Activated T-cell treated with anti-CD3 and anti-CD28 coated beads, Interleukin-2, amount 50 U/mL, for 72 hours (primary cell): ENCODE results near the gene KDM6B. TPM values are rescaled to one million over a fixed set of nuclear protein-coding genes. Genes with fewer than 3 reads are reported as not detected.
A peak's percentile ranks its signal among the peaks of the same experiment; 100 is the strongest.

ENCODE experiments used
- ATAC-seq, 2 donors: fragments of 150-1000 bp; cut with Tn5 transposase; replicated peaks in 1 of 2; 2 replicates each; pipeline ENCODE4 v1.10.0; 2021; ENCODE audit warnings: moderate library complexity in 2 of 2, mild to moderate bottlenecking in 1 of 2
- DNase-seq, 2 donors: peaks; one replicate each; pipeline ENCODE4 v3.0.0; 2021 to 2022; ENCODE audit warnings: mixed read lengths in 1 of 2
- H3K27ac Mint-ChIP-seq: one replicate; pipeline ENCODE4 v1.8.0; 2022; ENCODE audit warnings: mild to moderate bottlenecking, moderate library complexity, mixed read lengths
- H3K27me3 Mint-ChIP-seq: one replicate; pipeline ENCODE4 v1.8.0; 2022; ENCODE audit warnings: low read depth, mixed read lengths
- H3K36me3 Mint-ChIP-seq, 2 donors: one replicate each; pipeline ENCODE4 v1.8.0; 2022; ENCODE audit warnings: mixed read lengths in 2 of 2, mild to moderate bottlenecking in 1 of 2; ENCODE audit not compliant: insufficient read depth in 2 of 2
- H3K4me1 Mint-ChIP-seq: one replicate; pipeline ENCODE4 v1.8.0; 2022; ENCODE audit warnings: low read depth, mixed read lengths
- H3K4me3 Mint-ChIP-seq, 2 donors: one replicate each; pipeline ENCODE4 v1.8.0; 2022; ENCODE audit warnings: mild to moderate bottlenecking in 2 of 2, mixed read lengths in 2 of 2, moderate library complexity in 2 of 2
- H3K9me3 Mint-ChIP-seq, 2 donors: one replicate each; pipeline ENCODE4 v1.8.0; 2022; ENCODE audit warnings: mixed read lengths in 2 of 2
- total RNA-seq, 2 donors: library from RNA; stranded (reverse); gene quantifications; one replicate each; pipeline ENCODE4 v1.2.3, GENCODE V29; 2022

Gene KDM6B
- total RNA-seq, 2 donors from 2014 or later: 73.7 to 83.5 TPM

- Mint-ChIP-seq H3K36me3 (peaks cover 4 to 13% of the 10 kb centered on the region in 2 donors), H3K9me3 (no peaks in the 10 kb centered on the region), H3K4me1 (peaks cover 15% of the 10 kb centered on the region), H3K27ac (no peak overlapping the region), H3K4me3 (no peak overlapping the region), H3K27me3 (no peaks in the 10 kb centered on the region)
- ATAC-seq (no peak), DNase-seq (no peak)
Observed at GRCh38 chr17:7873051-7873450, 39.0 kb downstream of the KDM6B start.

GRCh38 chr17:7875804-7876370 lies 41.9 kb downstream of the KDM6B start:
- Mint-ChIP-seq H3K27me3 (no peaks in the 10 kb centered on the region), H3K4me1 (no peaks in the 10 kb centered on the region), H3K36me3 (peaks cover 4 to 13% of the 10 kb centered on the region in 2 donors), H3K9me3 (no peaks in the 10 kb centered on the region), H3K4me3 (no peak overlapping the region), H3K27ac (peak overlapping the region; percentile 7)
- DNase-seq: no peak
- ATAC-seq: no peak

DNA sequence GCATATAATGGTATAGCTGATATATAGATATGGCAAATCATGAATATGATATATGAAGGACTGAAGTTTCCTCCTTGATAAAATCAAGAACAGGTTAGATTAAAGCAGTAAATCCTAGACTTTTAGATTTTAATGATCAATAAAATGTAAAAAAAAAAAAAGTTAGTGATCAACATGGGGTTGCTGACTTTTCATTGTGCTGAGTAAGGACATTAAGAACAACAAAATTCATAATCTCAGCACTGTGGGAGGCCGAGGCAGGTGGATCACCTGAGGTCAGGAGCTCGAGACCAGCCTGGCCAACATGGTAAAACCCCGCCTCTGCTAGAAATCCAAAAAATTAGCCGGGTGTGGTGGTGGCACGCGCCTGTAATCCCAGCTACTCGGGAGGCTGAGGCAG lies 44.2 kb downstream of the KDM6B start:
- Mint-ChIP-seq H3K27me3 (no peaks in the 10 kb centered on the region), H3K36me3 (peaks cover 4 to 8% of the 10 kb centered on the region in 2 donors), H3K9me3 (no peaks in the 10 kb centered on the region), H3K4me3 (no peak overlapping the region), H3K4me1 (no peaks in the 10 kb centered on the region), H3K27ac (no peak overlapping the region)
- DNase-seq (no peak), ATAC-seq (no peak)

- H3K4me3 Mint-ChIP-seq: no peak overlapping the region
- no peaks in the 10 kb centered on the region for H3K9me3 Mint-ChIP-seq
- H3K27ac Mint-ChIP-seq: no peak overlapping the region
- H3K4me1 Mint-ChIP-seq: no peaks in the 10 kb centered on the region
- no peaks in the 10 kb centered on the region for H3K27me3 Mint-ChIP-seq
- ATAC-seq: no peak
- no peak for DNase-seq
- peaks cover 0 to 2% of the 10 kb centered on the region in 2 donors for H3K36me3 Mint-ChIP-seq
Observed at GRCh38 chr17:7880076-7880868, 46.3 kb downstream of the KDM6B start.

- ATAC-seq (no peak), DNase-seq (no peak)
- Mint-ChIP-seq H3K27me3 (no peaks in the 10 kb centered on the region), H3K4me1 (no peaks in the 10 kb centered on the region), H3K36me3 (peaks cover 2 to 3% of the 10 kb centered on the region in 2 donors), H3K4me3 (no peak overlapping the region), H3K27ac (no peak overlapping the region), H3K9me3 (no peaks in the 10 kb centered on the region)
Observed at GRCh38 chr17:7881276-7882054, 47.4 kb downstream of the KDM6B start.

- Mint-ChIP-seq H3K27me3 (no peaks in the 10 kb centered on the region), H3K4me1 (no peaks in the 10 kb centered on the region), H3K27ac (no peak overlapping the region), H3K36me3 (peaks cover 2 to 3% of the 10 kb centered on the region in 2 donors), H3K9me3 (no peaks in the 10 kb centered on the region), H3K4me3 (no peak overlapping the region)
- ATAC-seq (no peak), DNase-seq (no peak)
Observed at GRCh38 chr17:7882068-7882467, 48.1 kb downstream of the KDM6B start.

DNA sequence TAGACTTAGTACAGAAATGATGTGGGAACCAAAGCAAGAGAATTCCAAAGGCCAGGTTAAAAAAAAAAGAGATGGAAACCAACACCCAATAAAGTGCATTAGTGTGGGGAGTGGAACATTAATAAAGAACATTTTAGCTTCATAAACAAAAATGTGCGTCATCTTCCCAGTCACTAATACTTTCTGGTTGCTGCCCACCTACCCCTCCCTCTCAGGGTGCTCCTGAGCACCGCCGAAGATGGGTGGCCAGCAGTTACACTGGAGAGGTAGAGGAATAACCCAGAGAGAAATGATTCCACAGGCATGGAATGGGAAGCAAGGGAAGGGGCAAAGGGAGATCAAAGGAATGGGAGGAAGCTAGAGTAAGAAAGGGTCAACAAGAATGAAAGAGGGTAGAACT lies 48.6 kb downstream of the KDM6B start:
- Mint-ChIP-seq H3K36me3 (peaks cover 2 to 3% of the 10 kb centered on the region in 2 donors), H3K27ac (no peak overlapping the region), H3K4me3 (no peak overlapping the region), H3K4me1 (no peaks in the 10 kb centered on the region), H3K9me3 (no peaks in the 10 kb centered on the region), H3K27me3 (no peaks in the 10 kb centered on the region)
- no peak for DNase-seq
- no peak for ATAC-seq

Other genes with a start within 250 kb of the KDM6B start
- gene SOX15, start 244.1 kb upstream of the KDM6B start, total RNA-seq: under 1 TPM; 0.34 to 0.86 TPM
- 10 to 100 TPM; 52.5 to 53.3 TPM for gene FXR2, start 219.3 kb upstream of the KDM6B start, total RNA-seq
- gene SAT2, start 206.4 kb upstream of the KDM6B start, total RNA-seq: 10 to 100 TPM; 47.6 to 48.9 TPM
- gene SHBG, start 204.1 kb upstream of the KDM6B start, total RNA-seq: under 1 TPM in 1 of 2 donors, not detected in 1; 0.63 TPM
- gene ATP1B2, start 183.3 kb upstream of the KDM6B start, total RNA-seq: under 1 TPM in 1 of 2 donors, not detected in 1; 0.30 TPM
- gene TP53, start 146.7 kb upstream of the KDM6B start, total RNA-seq: 100 to 1,000 TPM; 183 to 189 TPM
- 10 to 100 TPM; 19.0 to 26.7 TPM for gene WRAP53, start 145.7 kb upstream of the KDM6B start, total RNA-seq
- not detected for gene EFNB3, start 129.0 kb upstream of the KDM6B start, total RNA-seq
- gene DNAH2, start 116.5 kb upstream of the KDM6B start, total RNA-seq: under 1 TPM; 0.05 to 0.07 TPM
- gene TMEM88, start 20.8 kb downstream of the KDM6B start, total RNA-seq: 1 to 10 TPM; 5.2 to 5.3 TPM
- 10 to 100 TPM; 42.7 to 43.5 TPM for gene NAA38, start 23.3 kb downstream of the KDM6B start, total RNA-seq
- gene CYB5D1, start 23.8 kb downstream of the KDM6B start, total RNA-seq: 10 to 100 TPM in 1 of 2 donors, 1 to 10 TPM in 1; 6.7 to 10.2 TPM
- gene CHD3, start 54.6 kb downstream of the KDM6B start, total RNA-seq: 100 to 1,000 TPM; 133 to 140 TPM
- 1 to 10 TPM; 2.5 to 3.7 TPM for gene RNF227, start 82.1 kb downstream of the KDM6B start, total RNA-seq
- gene KCNAB3, start 95.6 kb downstream of the KDM6B start, total RNA-seq: 10 to 100 TPM; 10.2 to 10.3 TPM
- gene TRAPPC1, start 97.7 kb downstream of the KDM6B start, total RNA-seq: 100 to 1,000 TPM; 139 to 150 TPM
- gene CNTROB, start 98.0 kb downstream of the KDM6B start, total RNA-seq: 10 to 100 TPM; 61.0 to 62.6 TPM
- under 1 TPM in 1 of 2 donors, not detected in 1; 0.34 TPM for gene GUCY2D, start 168.4 kb downstream of the KDM6B start, total RNA-seq
- under 1 TPM; 0.14 TPM for gene ALOX15B, start 204.8 kb downstream of the KDM6B start, total RNA-seq